OCI-LY7 (cell line): ENCODE data around the gene C5orf24. TPM values are rescaled to one million over a fixed set of nuclear protein-coding genes. Genes with fewer than 3 reads are reported as not detected.
A peak's percentile ranks its signal among the peaks of the same experiment; 100 is the strongest.

ENCODE experiments used
- BruUV-seq: library from RNA; stranded (reverse); fragments of 400-500 nt; replicated peaks from 2 replicates; lab custom pipeline; 2021; lab: Mats Ljungman, UMichigan
- CTCF ChIA-PET: fragments of 300-600 bp; sonication (Branson Sonifier 250); formaldehyde crosslinking; loops from one replicate; lab custom pipeline; 2022; ENCODE audit warnings: antibody characterized with exemption; ENCODE audit not compliant: unreplicated experiment; lab: Charles Lee
- POLR2A ChIA-PET: fragments of 300-600 bp; sonication (Branson Sonifier 250); formaldehyde crosslinking; loops from one replicate; lab custom pipeline; 2022; ENCODE audit warnings: antibody characterized with exemption; lab: Charles Lee
- DNase-seq: peaks from one replicate; pipeline ENCODE4 v3.0.0-alpha.2; 2015; ENCODE audit warnings: low spot score
- H2AFZ ChIP-seq: fragments of 200-600 bp; sonication (generic), shearing (Covaris generic); 2 replicates; pipeline ENCODE4 v1.6.1; 2014; ENCODE audit warnings: mild to moderate bottlenecking, antibody characterized with exemption, low read length, moderate library complexity
- H3K27ac ChIP-seq: fragments of 200-600 bp; sonication (generic); 2 replicates; pipeline ENCODE4 v1.5.1; 2014; ENCODE audit warnings: mixed run types, low read depth, mild to moderate bottlenecking, moderate library complexity, low read length, inconsistent platforms; ENCODE audit not compliant: poor library complexity, severe bottlenecking
- H3K36me3 ChIP-seq: fragments of 200-600 bp; sonication (generic); 2 replicates; pipeline ENCODE4 v1.6.1; 2014; ENCODE audit warnings: mild to moderate bottlenecking, antibody characterized with exemption, low read length, moderate library complexity, mixed read lengths; ENCODE audit not compliant: insufficient read depth
- H3K4me1 ChIP-seq: fragments of 200-600 bp; sonication (generic); 2 replicates; pipeline ENCODE4 v1.5.1; 2014; ENCODE audit warnings: mild to moderate bottlenecking, low read length; ENCODE audit not compliant: insufficient read depth, poor library complexity, severe bottlenecking
- H3K4me2 ChIP-seq: fragments of 200-600 bp; sonication (generic); 2 replicates; pipeline ENCODE4 v1.6.1; 2014; ENCODE audit warnings: mild to moderate bottlenecking, low read length
- H3K4me3 ChIP-seq: fragments of 200-600 bp; sonication (generic); 2 replicates; pipeline ENCODE4 v1.5.1; 2014; ENCODE audit warnings: mild to moderate bottlenecking, low read depth, low read length; ENCODE audit not compliant: poor library complexity, severe bottlenecking
- H3K79me2 ChIP-seq: fragments of 200-600 bp; sonication (generic); 2 replicates; pipeline ENCODE4 v1.6.1; 2016; ENCODE audit warnings: low read depth, mild to moderate bottlenecking, low read length, moderate library complexity, mixed read lengths; ENCODE audit not compliant: insufficient read depth
- H3K9me2 ChIP-seq: fragments of 200-600 bp; sonication (generic); 2 replicates; pipeline ENCODE4 v1.6.1; 2016; ENCODE audit warnings: mild to moderate bottlenecking, low read length, mixed read lengths; ENCODE audit not compliant: insufficient read depth
- H3K9me3 ChIP-seq: fragments of 200-600 bp; sonication (generic); 2 replicates; pipeline ENCODE4 v1.6.1; 2014; ENCODE audit warnings: mild to moderate bottlenecking, mixed run types, low read length, mixed read lengths
- H4K20me1 ChIP-seq: fragments of 200-600 bp; sonication (generic); 2 replicates; pipeline ENCODE4 v1.6.1; 2014; ENCODE audit warnings: mild to moderate bottlenecking, antibody characterized with exemption, low read length, moderate library complexity, mixed read lengths; ENCODE audit not compliant: insufficient read depth
- CTCF ChIP-seq: fragments of 200-600 bp; sonication (generic); conservative IDR thresholded peaks from 2 replicates; pipeline ENCODE4 v1.5.1; 2014; ENCODE audit warnings: mild to moderate bottlenecking, antibody characterized with exemption, low read length, moderate library complexity, mixed read lengths
- EZH2phosphoT487 ChIP-seq: fragments of 200-600 bp; sonication (generic); IDR thresholded peaks from 2 replicates; pipeline ENCODE4 v1.6.1; 2018; ENCODE audit warnings: low read depth, borderline replicate concordance, mild to moderate bottlenecking, mixed run types, antibody characterized with exemption, low read length, moderate library complexity, mixed read lengths
- intact Hi-C: fragments of 100-400 bp; cut with micrococcal nuclease; formaldehyde crosslinking; loops from one replicate; pipeline ENCODE4 v1.10.0; 2022; ENCODE audit not compliant: unreplicated experiment
- total RNA-seq, 2 experiments: library from RNA; depleted of rRNA in 1 of 2; stranded (reverse); fragments of >200 nt in 1 of 2; shearing (Covaris generic) in 1 of 2; gene quantifications; 2 replicates each; pipeline ENCODE4 v1.2.3, GENCODE V29; 2014 to 2022

C5orf24 gene
- total RNA-seq, 2 experiments from 2014 or later = 33.8 to 36.7 TPM

GRCh38 chr5:134864707-134865106, 18.9 kb downstream of the C5orf24 start:
- no peaks in the 10 kb centered on the region for H3K4me1 ChIP-seq
- H3K9me3 ChIP-seq = no peaks in the 10 kb centered on the region
- H3K9me2 ChIP-seq = no peaks in the 10 kb centered on the region
- no peak overlapping the region for H3K4me3 ChIP-seq
- POLR2A ChIA-PET = interaction anchor here (0.6 to 1.4 kb wide), 2 partner anchors 11 to 88 kb away, joined by 3 to 4 read pairs; no protein-coding TSS in a partner anchor
- no peak for DNase-seq
- H3K4me2 ChIP-seq = no peak overlapping the region
- H2AFZ ChIP-seq = no peak overlapping the region
- H3K36me3 ChIP-seq = peaks cover 13% of the 10 kb centered on the region
- BruUV-seq = no TSS peak
- no peaks in the 10 kb centered on the region for H3K79me2 ChIP-seq
- H4K20me1 ChIP-seq = no peaks in the 10 kb centered on the region
- no peak overlapping the region for H3K27ac ChIP-seq
- no peak for TF ChIP-seq EZH2phosphoT487
- no peak for TF ChIP-seq CTCF
- intact Hi-C loops = no loop called here
- CTCF ChIA-PET = no interaction called here

GRCh38 chr5:134873494-134873893, 27.7 kb downstream of the C5orf24 start:
- Histone ChIP-seq H3K9me2 (no peaks in the 10 kb centered on the region), H2AFZ (peak overlapping the region; percentile 99), H3K4me2 (peak overlapping the region; percentile 85), H4K20me1 (no peaks in the 10 kb centered on the region), H3K9me3 (no peaks in the 10 kb centered on the region), H3K79me2 (peaks cover 16% of the 10 kb centered on the region; the same call in 1 of the 2 replicates), H3K4me1 (peaks cover 38% of the 10 kb centered on the region), H3K36me3 (no peaks in the 10 kb centered on the region), H3K4me3 (peak overlapping the region; percentile 78), H3K27ac (peak overlapping the region; percentile 54)
- TSS peak; percentile 92 for BruUV-seq
- DNase-seq = peak; percentile 59
- intact Hi-C loops = loop anchor here (1.0 kb wide), 2 partner anchors 31 to 135 kb away; partner anchors contain the start of gene CAMLG
- CTCF ChIA-PET = interaction anchor here (0.7 kb wide), 1 partner anchor 31 kb away, joined by 3 read pairs; the partner anchor contains the start of gene PCBD2
- POLR2A ChIA-PET = interaction anchor here (0.5 to 2.1 kb wide), 8 partner anchors 10 to 262 kb away, joined by 3 to 10 read pairs (median 3); partner anchors contain the start of gene PCBD2
- TF ChIP-seq CTCF (no peak), EZH2phosphoT487 (no peak)
